ENCODE results near the gene OR2A5. TPM values are rescaled to one million over a fixed set of nuclear protein-coding genes. Genes with fewer than 3 reads are reported as not detected.

Gene OR2A5
- polyA plus RNA-seq, 1 donor from 2014 or later, result not detected

- H3K9me3 ChIP-seq (ENCODE audit: low read length), result no peaks in the 10 kb centered on the region
Observed at GRCh38 chr7:144087230-144087629, 38.5 kb downstream of the OR2A5 start.

GRCh38 chr7:144090667-144091066 lies 41.9 kb downstream of the OR2A5 start:
- H3K4me2 ChIP-seq (ENCODE audit: low read length), result no peak overlapping the region
- H3K9me3 ChIP-seq (ENCODE audit: low read length), result no peaks in the 10 kb centered on the region

More at GRCh38 chr7:144087230-144087629, 38.5 kb downstream of the OR2A5 start:
- Histone ChIP-seq H3K9ac (ENCODE audit: low read length) (no peak overlapping the region), H3K79me2 (replicated peaks; ENCODE audit: insufficient read depth, low read length) (no peaks in the 10 kb centered on the region), H3F3A (ENCODE audit: insufficient read depth, low read length, poor library complexity, severe bottlenecking) (no peaks in the 10 kb centered on the region), H4K20me1 (ENCODE audit: insufficient read depth) (no peaks in the 10 kb centered on the region), H3K4me2 (ENCODE audit: low read length) (no peak overlapping the region), H3K36me3 (ENCODE audit: insufficient read depth, low read length) (no peaks in the 10 kb centered on the region), H3K9me2 (ENCODE audit: insufficient read depth, low read length) (no peaks in the 10 kb centered on the region), H3K27me3 (ENCODE audit: insufficient read depth, low read depth, low read length) (no peaks in the 10 kb centered on the region), H2AFZ (ENCODE audit: low read depth, low read length) (no peak overlapping the region), H3K4me3 (ENCODE audit: low read length) (no peak overlapping the region), H3K27ac (ENCODE audit: low read length) (no peak overlapping the region)
- TF ChIP-seq MXI1 (conservative IDR thresholded peaks at IDR 0.05; ENCODE audit: poor library complexity, severe bottlenecking) (no peak), EP300 (conservative IDR thresholded peaks at IDR 0.05; ENCODE audit: poor library complexity, severe bottlenecking) (no peak), EZH2 (IDR thresholded peaks at IDR 0.05; ENCODE audit: borderline replicate concordance, insufficient read depth, low read length, poor library complexity, severe bottlenecking) (no peak), REST (IDR thresholded peaks at IDR 0.05; ENCODE audit: borderline replicate concordance) (no peak), RAD21 (conservative IDR thresholded peaks at IDR 0.05) (no peak), SMC3 (conservative IDR thresholded peaks at IDR 0.05; ENCODE audit: poor library complexity) (no peak), TAF1 (IDR thresholded peaks at IDR 0.05; ENCODE audit: low read depth) (no peak), POLR2AphosphoS5 (IDR thresholded peaks at IDR 0.05) (no peak), CTCF (IDR thresholded peaks at IDR 0.05; ENCODE audit: poor library complexity, severe bottlenecking) (no peak)

More at GRCh38 chr7:144090667-144091066, 41.9 kb downstream of the OR2A5 start:
- H3K27me3 ChIP-seq (ENCODE audit: insufficient read depth, low read depth, low read length), result no peaks in the 10 kb centered on the region
- H4K20me1 ChIP-seq (ENCODE audit: insufficient read depth), result no peaks in the 10 kb centered on the region
- no peak overlapping the region for H2AFZ ChIP-seq (ENCODE audit: low read depth, low read length)
- no peak overlapping the region for H3K4me3 ChIP-seq (ENCODE audit: low read length)
- TF ChIP-seq RAD21 (conservative IDR thresholded peaks at IDR 0.05) (no peak), SMC3 (conservative IDR thresholded peaks at IDR 0.05; ENCODE audit: poor library complexity) (no peak), POLR2AphosphoS5 (IDR thresholded peaks at IDR 0.05) (no peak), MXI1 (conservative IDR thresholded peaks at IDR 0.05; ENCODE audit: poor library complexity, severe bottlenecking) (no peak)
- H3K27ac ChIP-seq (ENCODE audit: low read length), result no peak overlapping the region
- H3K9me2 ChIP-seq (ENCODE audit: insufficient read depth, low read length), result no peaks in the 10 kb centered on the region
- H3K79me2 ChIP-seq (replicated peaks; ENCODE audit: insufficient read depth, low read length), result no peaks in the 10 kb centered on the region
- no peak overlapping the region for H3K9ac ChIP-seq (ENCODE audit: low read length)
- H3K36me3 ChIP-seq (ENCODE audit: insufficient read depth, low read length), result no peaks in the 10 kb centered on the region
- H3F3A ChIP-seq (ENCODE audit: insufficient read depth, low read length, poor library complexity, severe bottlenecking), result no peaks in the 10 kb centered on the region
